ENCODE results near the gene FOXP4.

GRCh38 chr6:41529049-41529448, 17.1 kb upstream of the FOXP4 start:
- TF ChIP-seq CTCF (IDR thresholded peaks at IDR 0.05; ENCODE audit: low read depth, low read length) (no peak), EZH2phosphoT487 (IDR thresholded peaks at IDR 0.05; ENCODE audit: low read depth) (no peak)

Measured in OCI-LY3 (cell line).